HG03558 (cell line): Measurements from ENCODE around the gene GPR160.

Source experiments
- ATAC-seq: cut with Tn5 transposase; IDR thresholded peaks from one replicate; pipeline ENCODE4 v1.9.1; 2021; ENCODE audit warnings: moderate number of reproducible peaks; ENCODE audit not compliant: unreplicated experiment; ENCODE audit errors: extremely low read depth

Gene GPR160

DNA sequence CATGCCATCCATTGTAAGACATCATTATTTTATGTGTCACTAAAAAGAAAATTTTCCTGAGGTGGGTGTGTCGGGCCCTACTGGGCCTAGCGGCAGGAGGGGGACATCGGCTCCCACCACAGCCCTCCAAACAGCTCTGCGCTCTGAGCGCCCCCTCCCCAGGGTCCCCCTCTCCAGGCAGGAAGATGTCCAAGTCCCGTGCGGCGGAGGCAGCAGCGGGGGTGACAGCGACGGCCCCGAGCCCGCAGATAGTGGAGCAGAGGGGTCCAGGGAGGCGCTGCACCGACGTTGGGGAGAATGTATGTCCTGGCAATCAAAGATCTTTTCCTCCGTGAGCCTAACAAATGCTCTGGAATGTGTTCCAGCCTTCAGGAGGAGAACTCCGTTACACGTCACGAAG, 24.3 kb downstream of the GPR160 start:
- no peak for ATAC-seq

- ATAC-seq = no peak
Observed at GRCh38 chr3:170062769-170063168, 25.0 kb downstream of the GPR160 start.

DNA sequence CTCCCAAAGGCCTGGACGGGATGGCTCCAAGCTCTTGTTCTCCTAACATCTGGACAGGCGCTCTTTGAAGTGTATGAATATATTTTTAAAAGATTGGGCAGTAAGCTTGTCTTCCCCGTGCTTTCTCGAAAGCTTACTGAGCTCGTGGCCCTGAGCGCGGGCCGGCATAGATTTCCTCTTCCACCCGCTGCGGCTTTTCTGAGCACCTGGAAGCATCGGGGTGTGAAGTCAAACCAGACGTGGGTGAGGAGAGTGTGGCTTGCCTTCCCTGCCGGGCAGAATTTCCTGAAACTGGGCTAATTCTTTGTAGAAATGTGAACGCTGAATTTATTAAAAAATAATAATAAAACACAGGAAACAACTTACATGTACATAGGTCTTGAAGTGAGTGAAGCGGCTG, 25.9 kb downstream of the GPR160 start:
- ATAC-seq = no peak

DNA sequence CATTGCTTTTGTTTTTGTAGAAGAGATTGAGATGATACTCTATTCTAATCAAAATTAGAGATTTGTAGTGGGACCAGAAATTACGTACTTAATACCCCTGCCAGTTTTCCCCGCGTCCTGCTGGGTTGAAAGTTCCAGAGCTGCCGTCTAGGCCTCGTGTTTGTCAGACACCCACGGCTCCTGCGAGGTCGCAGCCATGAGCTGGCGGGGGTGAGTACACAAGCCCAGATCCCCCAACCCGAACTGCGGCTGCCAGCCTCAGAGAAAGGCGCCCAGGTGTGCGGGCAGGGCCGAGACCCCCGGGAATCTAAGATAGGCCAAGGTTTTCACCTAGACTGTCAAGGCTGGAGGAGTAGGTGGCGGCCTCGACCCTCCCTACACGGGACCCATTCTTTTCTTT, 26.3 kb downstream of the GPR160 start:
- ATAC-seq = no peak

GRCh38 chr3:170075441-170076091, 37.8 kb downstream of the GPR160 start:
- ATAC-seq = no peak

DNA sequence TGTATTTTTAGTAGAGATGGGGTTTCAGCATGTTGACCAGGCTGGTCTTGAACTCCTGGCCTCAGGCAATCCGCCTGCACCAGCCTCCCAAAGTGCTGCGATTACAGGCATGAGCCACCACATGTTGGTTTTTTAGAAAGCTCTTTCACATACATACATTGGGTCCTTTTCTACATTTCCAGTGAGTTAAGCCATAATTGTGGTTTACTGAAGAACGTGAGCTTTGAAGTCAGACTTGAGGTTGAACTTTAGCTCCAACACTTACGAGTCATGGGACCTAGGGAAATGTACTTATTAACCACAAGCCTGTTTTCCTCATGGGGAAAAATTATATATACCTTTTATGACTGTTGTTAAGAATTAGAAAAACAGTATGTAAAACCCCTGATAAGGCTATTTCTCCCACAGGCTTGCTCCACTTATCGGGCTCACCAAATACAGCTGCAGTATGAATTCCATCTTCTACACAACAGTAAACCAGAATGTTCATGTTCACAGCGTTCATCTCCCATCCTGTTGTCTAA, 39.0 kb downstream of the GPR160 start:
- no peak for ATAC-seq

DNA sequence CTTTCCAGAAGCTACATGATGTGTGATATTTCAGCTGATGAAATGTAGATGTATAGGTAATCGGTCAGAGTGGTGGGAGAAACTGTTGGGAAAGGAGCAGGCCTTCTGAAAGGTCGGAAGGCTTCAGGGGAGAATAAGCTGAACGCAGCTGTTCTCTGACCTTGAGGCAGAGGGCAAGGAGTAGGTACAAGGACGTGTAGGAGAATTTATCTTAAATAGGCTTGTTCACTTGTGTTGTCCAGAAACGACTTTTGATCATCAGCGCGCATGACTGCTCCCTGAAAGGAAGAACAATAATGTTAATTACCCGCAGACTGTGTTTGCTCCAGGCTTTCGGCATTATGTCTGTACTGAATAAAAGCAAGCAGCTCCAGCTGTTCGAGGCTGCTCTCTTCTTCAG, 39.6 kb downstream of the GPR160 start:
- ATAC-seq = no peak

DNA sequence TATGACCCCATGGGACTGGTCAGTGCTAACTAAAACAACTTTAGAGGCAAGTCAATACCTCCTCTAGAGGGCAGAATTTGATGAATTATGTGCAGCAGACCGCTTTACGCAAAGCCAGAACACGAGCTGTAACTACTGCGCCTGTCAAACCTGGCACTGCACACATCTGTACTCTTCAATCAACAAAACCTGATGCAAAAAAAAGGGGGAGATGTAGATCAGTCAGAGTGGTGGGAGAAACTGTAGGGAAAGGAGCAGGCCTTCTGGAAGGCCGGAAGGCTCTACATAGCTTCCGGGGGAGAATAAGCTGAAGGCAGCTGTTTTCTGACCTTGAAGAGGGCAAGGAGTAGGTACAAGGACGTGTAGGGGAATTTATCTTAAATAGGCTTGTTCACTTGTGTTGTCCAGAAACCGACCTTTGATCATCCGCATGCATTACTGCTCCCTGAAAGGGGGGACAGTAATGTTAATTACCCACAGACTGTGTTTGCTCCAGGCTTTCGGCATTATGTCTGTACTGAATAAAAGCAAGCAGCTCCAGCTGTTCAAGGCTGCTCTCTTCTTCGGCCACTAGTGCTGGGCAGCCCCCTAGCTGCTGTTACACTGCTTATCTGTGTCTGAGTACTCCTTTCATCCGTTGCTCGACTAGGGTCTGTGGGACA, 41.0 kb downstream of the GPR160 start:
- ATAC-seq = no peak

- ATAC-seq = no peak
Observed at GRCh38 chr3:170079536-170080165, 41.9 kb downstream of the GPR160 start.

GRCh38 chr3:170080605-170081004, 42.8 kb downstream of the GPR160 start:
- ATAC-seq = no peak

DNA sequence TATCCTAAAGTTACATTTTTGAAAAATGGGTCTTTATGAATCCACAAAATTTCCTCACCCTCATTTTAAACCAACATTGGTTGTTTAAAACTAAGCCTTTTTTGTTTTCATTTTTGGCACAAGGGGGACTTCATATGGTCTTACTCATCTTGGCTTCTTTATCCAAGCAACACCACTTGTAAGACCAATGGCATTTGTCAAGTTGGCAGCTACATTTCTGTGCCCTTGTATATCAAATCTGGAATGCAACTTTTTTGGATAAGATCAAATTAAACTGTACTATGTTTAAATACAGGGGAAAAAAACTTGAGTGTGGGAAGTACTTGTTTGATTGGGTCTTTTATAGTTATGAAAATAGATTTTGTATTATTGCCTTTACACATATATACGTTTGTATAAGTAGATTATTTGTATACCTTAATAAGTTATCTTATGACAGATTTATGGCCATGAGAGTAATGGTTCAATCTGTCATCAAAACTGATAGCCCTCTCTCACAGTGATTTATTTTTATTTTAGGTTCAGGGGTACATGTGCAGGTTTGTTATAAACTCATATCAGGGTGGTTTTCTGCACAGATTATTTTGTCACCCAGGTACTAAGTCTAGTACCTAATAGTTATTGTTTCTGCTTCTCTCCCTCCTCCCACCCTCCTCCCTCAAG, 43.4 kb downstream of the GPR160 start:
- ATAC-seq = no peak

DNA sequence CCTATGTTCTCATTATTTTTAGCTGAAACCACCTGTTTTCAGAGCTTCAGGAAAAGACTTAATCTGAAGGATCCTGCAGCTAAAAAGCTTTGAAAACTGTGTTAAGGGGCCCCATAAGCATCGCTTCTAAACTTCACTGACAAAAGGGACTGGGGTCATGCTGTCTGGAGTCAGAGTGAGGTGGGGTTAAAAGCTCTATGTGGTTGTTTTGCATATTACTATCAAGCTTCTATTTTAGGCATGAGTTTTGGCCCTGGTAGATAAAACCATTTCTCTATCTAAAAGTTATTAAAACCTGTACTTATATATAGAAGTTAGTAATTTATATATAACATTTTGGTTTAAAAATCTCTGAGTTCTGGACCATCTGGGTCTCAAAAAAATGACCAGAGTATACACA, 45.5 kb downstream of the GPR160 start:
- ATAC-seq = no peak

GRCh38 chr3:170085396-170085795, 47.6 kb downstream of the GPR160 start:
- ATAC-seq = no peak

- ATAC-seq = no peak
Observed at GRCh38 chr3:170089862-170090600, 52.2 kb downstream of the GPR160 start.

DNA sequence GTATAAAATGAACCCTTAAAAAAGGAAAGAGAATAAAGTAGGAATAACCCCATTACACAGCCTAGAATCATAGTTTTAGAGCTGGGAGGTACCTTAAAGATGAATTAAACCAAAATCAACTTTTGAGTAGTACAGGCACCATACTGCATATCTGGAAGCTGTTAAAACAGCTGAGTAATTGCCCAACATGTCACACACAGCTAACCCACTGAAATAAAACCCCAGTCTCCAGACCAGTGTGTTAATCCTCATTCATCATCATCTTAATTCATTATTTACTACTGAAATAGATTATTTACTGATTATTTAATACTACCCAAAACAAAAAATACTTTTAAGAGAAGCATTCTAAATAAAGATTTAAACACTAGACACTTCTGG, 52.8 kb downstream of the GPR160 start:
- ATAC-seq = no peak

DNA sequence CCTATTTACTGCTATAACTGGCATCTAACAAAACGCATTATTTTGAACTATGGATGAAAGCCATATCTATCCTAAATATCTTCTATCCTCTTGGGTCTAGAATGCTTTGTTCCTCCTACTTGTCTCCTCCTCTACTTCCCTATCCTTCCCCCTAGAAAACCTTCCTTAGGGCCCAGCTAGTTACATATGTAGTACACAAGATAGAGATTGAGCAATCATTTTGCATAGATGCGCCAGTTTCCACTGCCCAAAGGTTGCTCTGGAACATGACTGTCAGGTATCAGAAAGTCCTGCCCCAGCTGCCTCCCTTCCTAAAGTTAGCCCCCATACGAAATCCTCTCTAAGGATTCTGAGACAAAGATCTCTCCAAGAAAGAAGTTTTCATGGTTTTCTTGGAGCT, 55.1 kb downstream of the GPR160 start:
- no peak for ATAC-seq

GRCh38 chr3:170095771-170096170, 58.0 kb downstream of the GPR160 start:
- no peak for ATAC-seq

DNA sequence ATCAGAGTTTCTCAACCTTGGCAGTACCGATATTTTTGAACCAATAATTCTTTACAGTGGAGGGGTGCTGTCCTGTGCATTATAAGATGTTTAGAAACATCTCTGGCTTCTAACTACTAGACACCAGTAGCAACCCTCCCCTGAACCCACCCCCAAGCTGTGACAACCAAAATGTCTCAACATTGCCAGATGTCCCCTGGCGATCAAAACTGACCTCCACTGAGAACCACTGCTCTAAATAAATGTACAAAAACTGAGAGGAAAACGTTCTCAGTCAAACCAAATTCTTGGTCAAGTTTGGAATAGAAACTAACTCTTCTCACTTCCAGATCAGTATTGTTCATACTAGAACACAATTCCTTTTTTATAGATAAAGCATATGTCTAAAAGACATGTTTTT, 58.5 kb downstream of the GPR160 start:
- no peak for ATAC-seq

GRCh38 chr3:170098753-170099152, 61.0 kb downstream of the GPR160 start:
- ATAC-seq = no peak

- ATAC-seq = no peak
Observed at GRCh38 chr3:170100944-170101343, 63.1 kb downstream of the GPR160 start.
